ENCODE measurements around the gene ZBTB1.
"Not testable (repeated sequence)": the region's sequence is repeated elsewhere in the genome, so short reads cannot be mapped to it uniquely, and the experiment has no call there.

The ZBTB1 gene

GRCh38 chr14:64569646-64570045 lies 65.1 kb downstream of the ZBTB1 start:
- DNase-seq (ENCODE audit: low read depth in 2 of 2) = not testable (repeated sequence)

- no peak for DNase-seq (ENCODE audit: low read depth in 2 of 2)
Measured at GRCh38 chr14:64572386-64573104, 68.0 kb downstream of the ZBTB1 start.

- DNase-seq (ENCODE audit: low read depth in 2 of 2) = no peak
Measured at GRCh38 chr14:64573109-64573508, 68.5 kb downstream of the ZBTB1 start.

All from activated CD4-positive, alpha-beta T cell treated with anti-CD3 and anti-CD28 coated beads for 24 hours (primary cell).